Measurements from ENCODE around the gene EFCAB6. TPM values are rescaled to one million over a fixed set of nuclear protein-coding genes. Genes with fewer than 3 reads are reported as not detected.

The EFCAB6 gene
- total RNA-seq, 1 experiment from 2014 or later, result 0.21 TPM

DNA sequence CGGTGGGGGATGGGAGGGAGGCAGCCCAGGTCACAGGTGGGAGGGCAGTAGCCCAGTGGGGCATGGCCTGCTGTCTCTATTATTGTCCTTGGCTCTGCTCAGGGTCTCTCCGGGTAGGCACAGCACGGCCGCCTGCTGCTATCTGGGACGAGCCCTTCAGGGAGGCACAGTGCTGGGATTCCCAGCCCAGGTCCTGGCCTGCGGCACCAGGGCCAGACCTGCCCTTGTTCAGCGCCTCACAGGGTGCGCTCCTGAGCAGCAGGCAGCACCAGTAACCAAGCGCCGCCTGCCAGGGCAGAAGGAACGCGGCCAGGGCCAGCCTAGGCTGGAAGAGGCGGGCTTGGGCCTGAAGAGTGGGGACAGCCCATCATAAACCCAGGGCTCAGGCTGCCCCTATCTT is 249.3 kb downstream of the EFCAB6 start:
- no peaks in the 10 kb centered on the region for H3K27me3 ChIP-seq (ENCODE audit: control insufficient read depth, insufficient read depth, low read length)
- no peak overlapping the region for H3K27ac ChIP-seq (ENCODE audit: low read length)
- no TSS peak for BruUV-seq (replicated peaks)
- H3K4me3 ChIP-seq (ENCODE audit: low read depth in 2 of 2, low read length in 2 of 2), result no peak overlapping the region
- ChIA-PET POLR2A (no interaction called here), CTCF (no interaction called here)
- H3K9me3 ChIP-seq (ENCODE audit: control insufficient read depth, insufficient read depth, low read depth, low read length), result peaks cover 3% of the 10 kb centered on the region; the same call in 1 of the 2 replicates
- no peaks in the 10 kb centered on the region for H3K36me3 ChIP-seq (ENCODE audit: control insufficient read depth, insufficient read depth, low read length)
- in situ Hi-C loops (cut with HindIII; ENCODE audit: low pct_unique_long_range_greater_than_20kb, low sequenced_read_pairs) (no loop called here), intact Hi-C loops (cut with micrococcal nuclease; ENCODE audit: unreplicated experiment) (no loop called here)
- no peak for TF ChIP-seq TCF7L2 (IDR thresholded peaks at IDR 0.05; ENCODE audit: low read depth, low read length)
- TF ChIP-seq, protein P1, sequence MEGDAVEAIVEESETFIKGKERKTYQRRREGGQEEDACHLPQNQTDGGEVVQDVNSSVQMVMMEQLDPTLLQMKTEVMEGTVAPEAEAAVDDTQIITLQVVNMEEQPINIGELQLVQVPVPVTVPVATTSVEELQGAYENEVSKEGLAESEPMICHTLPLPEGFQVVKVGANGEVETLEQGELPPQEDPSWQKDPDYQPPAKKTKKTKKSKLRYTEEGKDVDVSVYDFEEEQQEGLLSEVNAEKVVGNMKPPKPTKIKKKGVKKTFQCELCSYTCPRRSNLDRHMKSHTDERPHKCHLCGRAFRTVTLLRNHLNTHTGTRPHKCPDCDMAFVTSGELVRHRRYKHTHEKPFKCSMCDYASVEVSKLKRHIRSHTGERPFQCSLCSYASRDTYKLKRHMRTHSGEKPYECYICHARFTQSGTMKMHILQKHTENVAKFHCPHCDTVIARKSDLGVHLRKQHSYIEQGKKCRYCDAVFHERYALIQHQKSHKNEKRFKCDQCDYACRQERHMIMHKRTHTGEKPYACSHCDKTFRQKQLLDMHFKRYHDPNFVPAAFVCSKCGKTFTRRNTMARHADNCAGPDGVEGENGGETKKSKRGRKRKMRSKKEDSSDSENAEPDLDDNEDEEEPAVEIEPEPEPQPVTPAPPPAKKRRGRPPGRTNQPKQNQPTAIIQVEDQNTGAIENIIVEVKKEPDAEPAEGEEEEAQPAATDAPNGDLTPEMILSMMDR (IDR thresholded peaks at IDR 0.05), result no peak
- TF ChIP-seq SIN3A (IDR thresholded peaks at IDR 0.05; ENCODE audit: borderline replicate concordance, insufficient read depth, low read depth, low read length), result no peak
- no peak for TF ChIP-seq POLR2AphosphoS5 (IDR thresholded peaks at IDR 0.05; ENCODE audit: low read depth, low read length)
- TF ChIP-seq, protein P2, sequence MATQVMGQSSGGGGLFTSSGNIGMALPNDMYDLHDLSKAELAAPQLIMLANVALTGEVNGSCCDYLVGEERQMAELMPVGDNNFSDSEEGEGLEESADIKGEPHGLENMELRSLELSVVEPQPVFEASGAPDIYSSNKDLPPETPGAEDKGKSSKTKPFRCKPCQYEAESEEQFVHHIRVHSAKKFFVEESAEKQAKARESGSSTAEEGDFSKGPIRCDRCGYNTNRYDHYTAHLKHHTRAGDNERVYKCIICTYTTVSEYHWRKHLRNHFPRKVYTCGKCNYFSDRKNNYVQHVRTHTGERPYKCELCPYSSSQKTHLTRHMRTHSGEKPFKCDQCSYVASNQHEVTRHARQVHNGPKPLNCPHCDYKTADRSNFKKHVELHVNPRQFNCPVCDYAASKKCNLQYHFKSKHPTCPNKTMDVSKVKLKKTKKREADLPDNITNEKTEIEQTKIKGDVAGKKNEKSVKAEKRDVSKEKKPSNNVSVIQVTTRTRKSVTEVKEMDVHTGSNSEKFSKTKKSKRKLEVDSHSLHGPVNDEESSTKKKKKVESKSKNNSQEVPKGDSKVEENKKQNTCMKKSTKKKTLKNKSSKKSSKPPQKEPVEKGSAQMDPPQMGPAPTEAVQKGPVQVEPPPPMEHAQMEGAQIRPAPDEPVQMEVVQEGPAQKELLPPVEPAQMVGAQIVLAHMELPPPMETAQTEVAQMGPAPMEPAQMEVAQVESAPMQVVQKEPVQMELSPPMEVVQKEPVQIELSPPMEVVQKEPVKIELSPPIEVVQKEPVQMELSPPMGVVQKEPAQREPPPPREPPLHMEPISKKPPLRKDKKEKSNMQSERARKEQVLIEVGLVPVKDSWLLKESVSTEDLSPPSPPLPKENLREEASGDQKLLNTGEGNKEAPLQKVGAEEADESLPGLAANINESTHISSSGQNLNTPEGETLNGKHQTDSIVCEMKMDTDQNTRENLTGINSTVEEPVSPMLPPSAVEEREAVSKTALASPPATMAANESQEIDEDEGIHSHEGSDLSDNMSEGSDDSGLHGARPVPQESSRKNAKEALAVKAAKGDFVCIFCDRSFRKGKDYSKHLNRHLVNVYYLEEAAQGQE (IDR thresholded peaks at IDR 0.05; ENCODE audit: insufficient read depth in 1 of 2, low read depth in 2 of 2, low read length in 1 of 2), result no peak
- no peak for DNase-seq (ENCODE audit: low read depth, low spot score)
- ATAC-seq, result no peak
- no peaks in the 10 kb centered on the region for H3K4me1 ChIP-seq (ENCODE audit: control insufficient read depth, insufficient read depth, low read length)

DNA sequence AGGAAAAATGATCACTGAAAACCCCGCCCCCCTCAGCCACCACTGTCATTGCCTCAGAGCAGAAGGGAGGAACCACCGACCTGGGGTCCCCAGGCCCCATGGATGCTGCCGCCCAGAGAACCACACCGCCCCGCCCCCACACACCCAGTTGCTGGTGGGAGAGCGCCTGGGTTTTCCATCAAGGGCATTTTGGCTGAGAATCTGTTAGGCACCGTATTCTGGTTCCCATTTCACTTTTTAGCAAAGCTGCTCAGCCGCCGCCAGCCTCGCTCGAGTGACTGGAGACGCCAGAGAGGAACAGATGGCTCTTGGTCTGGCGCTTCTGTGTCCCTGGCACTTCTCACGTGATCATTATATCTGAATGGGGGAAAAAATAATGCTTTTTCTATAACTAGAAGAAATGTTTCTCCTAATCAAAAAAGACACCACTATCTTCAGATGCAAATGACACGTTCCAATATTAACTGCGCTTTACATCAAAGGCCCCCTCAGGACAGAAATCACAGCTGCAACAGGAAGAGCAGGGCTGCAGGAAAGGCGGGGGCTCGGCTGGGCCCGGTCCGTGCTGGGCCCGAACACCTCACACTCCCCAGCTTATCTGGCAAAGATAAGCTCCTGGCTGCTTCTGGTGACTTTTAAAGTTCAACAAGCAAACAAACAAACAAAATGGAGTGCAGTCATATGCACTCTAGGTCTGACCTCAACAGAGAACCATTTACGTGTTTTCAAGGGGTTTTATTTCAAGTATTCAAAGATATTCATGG is 250.5 kb downstream of the EFCAB6 start:
- Histone ChIP-seq H3K27ac (ENCODE audit: low read length) (no peak overlapping the region), H3K27me3 (ENCODE audit: control insufficient read depth, insufficient read depth, low read length) (no peaks in the 10 kb centered on the region), H3K4me1 (ENCODE audit: control insufficient read depth, insufficient read depth, low read length) (no peaks in the 10 kb centered on the region), H3K4me3 (ENCODE audit: low read depth in 2 of 2, low read length in 2 of 2) (no peak overlapping the region), H3K36me3 (ENCODE audit: control insufficient read depth, insufficient read depth, low read length) (no peaks in the 10 kb centered on the region), H3K9me3 (ENCODE audit: control insufficient read depth, insufficient read depth, low read depth, low read length) (peaks cover 3% of the 10 kb centered on the region; the same call in 1 of the 2 replicates)
- ChIA-PET CTCF (no interaction called here), POLR2A (no interaction called here)
- TF ChIP-seq, protein P1 (IDR thresholded peaks at IDR 0.05), result no peak
- TF ChIP-seq SIN3A (IDR thresholded peaks at IDR 0.05; ENCODE audit: borderline replicate concordance, insufficient read depth, low read depth, low read length) (no peak), POLR2AphosphoS5 (IDR thresholded peaks at IDR 0.05; ENCODE audit: low read depth, low read length) (no peak), TCF7L2 (IDR thresholded peaks at IDR 0.05; ENCODE audit: low read depth, low read length) (no peak)
- TF ChIP-seq, protein P2 (IDR thresholded peaks at IDR 0.05; ENCODE audit: insufficient read depth in 1 of 2, low read depth in 2 of 2, low read length in 1 of 2), result no peak
- in situ Hi-C loops (cut with HindIII; ENCODE audit: low pct_unique_long_range_greater_than_20kb, low sequenced_read_pairs), result no loop called here
- no TSS peak for BruUV-seq (replicated peaks)
- ATAC-seq, result no peak
- intact Hi-C loops (cut with micrococcal nuclease; ENCODE audit: unreplicated experiment), result no loop called here
- no peak for DNase-seq (ENCODE audit: low read depth, low spot score)
